Kidney epithelial cell (primary cell): ENCODE data around the gene PDE4B. TPM values are rescaled to one million over a fixed set of nuclear protein-coding genes. Genes with fewer than 3 reads are reported as not detected.

Experiments used
- DNase-seq: peaks from one replicate; pipeline ENCODE4 v3.0.0-alpha.2; 2010; ENCODE audit warnings: low read depth
- H3K27me3 ChIP-seq: 2 replicates; pipeline ENCODE4 v1.6.0; 2011; ENCODE audit warnings: low read length; ENCODE audit not compliant: control insufficient read depth, insufficient read depth
- H3K36me3 ChIP-seq: 2 replicates; pipeline ENCODE4 v1.5.1; 2011; ENCODE audit warnings: low read length; ENCODE audit not compliant: control insufficient read depth, insufficient read depth
- H3K4me3 ChIP-seq: 2 replicates; pipeline ENCODE4 v1.5.1; 2011; ENCODE audit warnings: low read depth, mild to moderate bottlenecking, control low read depth, low read length
- CTCF ChIP-seq: IDR thresholded peaks from 2 replicates; pipeline ENCODE4 v1.5.1; 2011; ENCODE audit warnings: mild to moderate bottlenecking, moderate library complexity, low read length, control low read depth, inconsistent platforms; ENCODE audit not compliant: insufficient read depth, poor library complexity, severe bottlenecking
- total RNA-seq: library from RNA; depleted of rRNA; stranded (reverse); fragments of >200 nt; gene quantifications from 2 replicates; pipeline ENCODE4 v1.2.3, GENCODE V29; 2015

The PDE4B gene
- total RNA-seq, 1 donor from 2014 or later: 0.33 TPM

GRCh38 chr1:66412704-66413103, 620.0 kb downstream of the PDE4B start:
- Histone ChIP-seq H3K4me3 (no peak overlapping the region), H3K36me3 (no peaks in the 10 kb centered on the region), H3K27me3 (no peaks in the 10 kb centered on the region)
- TF ChIP-seq CTCF: no peak
- DNase-seq: no peak

- H3K27me3 ChIP-seq: no peaks in the 10 kb centered on the region
- DNase-seq: no peak
- TF ChIP-seq CTCF: no peak
- no peaks in the 10 kb centered on the region for H3K36me3 ChIP-seq
- H3K4me3 ChIP-seq: no peak overlapping the region
Measured at GRCh38 chr1:66413136-66413837, 620.6 kb downstream of the PDE4B start.

- Histone ChIP-seq H3K36me3 (no peaks in the 10 kb centered on the region), H3K4me3 (no peak overlapping the region), H3K27me3 (no peaks in the 10 kb centered on the region)
- no peak for DNase-seq
- no peak for TF ChIP-seq CTCF
Measured at GRCh38 chr1:66413838-66414175, 621.1 kb downstream of the PDE4B start.

- Histone ChIP-seq H3K4me3 (no peak overlapping the region), H3K36me3 (no peaks in the 10 kb centered on the region), H3K27me3 (no peaks in the 10 kb centered on the region)
- no peak for DNase-seq
- no peak for TF ChIP-seq CTCF
Measured at GRCh38 chr1:66415281-66415680, 622.6 kb downstream of the PDE4B start.

- DNase-seq: no peak
- no peak for TF ChIP-seq CTCF
- Histone ChIP-seq H3K4me3 (no peak overlapping the region), H3K36me3 (no peaks in the 10 kb centered on the region), H3K27me3 (no peaks in the 10 kb centered on the region)
Measured at GRCh38 chr1:66415866-66416265, 623.2 kb downstream of the PDE4B start.

- no peaks in the 10 kb centered on the region for H3K27me3 ChIP-seq
- no peak overlapping the region for H3K4me3 ChIP-seq
- H3K36me3 ChIP-seq: no peaks in the 10 kb centered on the region
- DNase-seq: no peak
- TF ChIP-seq CTCF: no peak
Measured at GRCh38 chr1:66416295-66416694, 623.6 kb downstream of the PDE4B start.
